A673 (cell line): Measurements from ENCODE around the gene SMC3. TPM values are rescaled to one million over a fixed set of nuclear protein-coding genes. Genes with fewer than 3 reads are reported as not detected.

Source experiments
- BruUV-seq: library from RNA; stranded (reverse); fragments of 400-500 nt; replicated peaks from 2 replicates; lab custom pipeline; 2021; lab: Mats Ljungman, UMichigan
- CTCF ChIA-PET: fragments of 300-600 bp; sonication (Branson Sonifier 250); formaldehyde crosslinking; loops from one replicate; lab custom pipeline; 2022; ENCODE audit warnings: antibody characterized with exemption; lab: Charles Lee
- POLR2A ChIA-PET: fragments of 300-600 bp; sonication (Branson Sonifier 250); formaldehyde crosslinking; loops from one replicate; lab custom pipeline; 2022; ENCODE audit warnings: antibody characterized with exemption; ENCODE audit not compliant: low non-redundant PET; lab: Charles Lee
- DNase-seq: peaks from one replicate; pipeline ENCODE4 v3.0.0-alpha.2; 2015; ENCODE audit warnings: low spot score
- H3K27ac ChIP-seq: fragments of 200-600 bp; sonication (generic); 2 replicates; pipeline ENCODE4 v1.5.1; 2016; ENCODE audit warnings: mixed run types, low read depth, mild to moderate bottlenecking, mixed read lengths, antibody characterized with exemption, low read length; ENCODE audit not compliant: poor library complexity, severe bottlenecking
- H3K27me3 ChIP-seq: fragments of 200-600 bp; sonication (generic); replicated peaks from 2 replicates; pipeline ENCODE4 v1.6.1; 2017; ENCODE audit warnings: mixed run types, low read depth, mild to moderate bottlenecking, mixed read lengths, antibody characterized with exemption, low read length; ENCODE audit not compliant: insufficient read depth, poor library complexity
- H3K36me3 ChIP-seq: fragments of 200-600 bp; sonication (generic); 2 replicates; pipeline ENCODE4 v1.6.1; 2016; ENCODE audit warnings: mixed run types, mild to moderate bottlenecking, mixed read lengths, antibody characterized with exemption, low read length; ENCODE audit not compliant: insufficient read depth, poor library complexity, severe bottlenecking
- H3K4me1 ChIP-seq: fragments of 200-600 bp; sonication (generic); 2 replicates; pipeline ENCODE4 v1.6.1; 2017; ENCODE audit warnings: mixed run types, mild to moderate bottlenecking, mixed read lengths, antibody characterized with exemption, low read length; ENCODE audit not compliant: insufficient read depth, poor library complexity, severe bottlenecking
- H3K4me3 ChIP-seq: fragments of 200-600 bp; sonication (generic); 2 replicates; pipeline ENCODE4 v1.5.1; 2016; ENCODE audit warnings: low read depth, mixed run types, mild to moderate bottlenecking, mixed read lengths, low read length; ENCODE audit not compliant: poor library complexity, severe bottlenecking
- H3K9me3 ChIP-seq: fragments of 200-600 bp; sonication (generic); 2 replicates; pipeline ENCODE4 v1.6.1; 2016; ENCODE audit warnings: mixed run types, low read depth, mild to moderate bottlenecking, mixed read lengths, antibody characterized with exemption, low read length; ENCODE audit not compliant: poor library complexity, severe bottlenecking
- EZH2 ChIP-seq: fragments of 200-600 bp; sonication (generic); IDR thresholded peaks from 2 replicates; pipeline ENCODE4 v1.6.1; 2017; ENCODE audit warnings: borderline replicate concordance, low read depth, mild to moderate bottlenecking, mixed read lengths, antibody characterized with exemption, low read length; ENCODE audit not compliant: poor library complexity, severe bottlenecking
- intact Hi-C: fragments of 100-400 bp; cut with micrococcal nuclease; formaldehyde crosslinking; loops from one replicate; pipeline ENCODE4 v1.10.0; 2022; ENCODE audit not compliant: unreplicated experiment
- total RNA-seq: library from RNA; stranded (reverse); gene quantifications from 2 replicates; pipeline ENCODE4 v1.2.3, GENCODE V29; 2021
- TF ChIP-seq, protein P1 (sequence below): fragments of 300-800, 200-600 bp; sonication (generic); conservative IDR thresholded peaks from 2 replicates; pipeline ENCODE4 v1.5.1; 2017; ENCODE audit warnings: low read depth, mild to moderate bottlenecking, antibody characterized with exemption, low read length, moderate library complexity, mixed read lengths

SMC3 gene
- total RNA-seq, 1 experiment from 2014 or later, result 107 TPM

DNA sequence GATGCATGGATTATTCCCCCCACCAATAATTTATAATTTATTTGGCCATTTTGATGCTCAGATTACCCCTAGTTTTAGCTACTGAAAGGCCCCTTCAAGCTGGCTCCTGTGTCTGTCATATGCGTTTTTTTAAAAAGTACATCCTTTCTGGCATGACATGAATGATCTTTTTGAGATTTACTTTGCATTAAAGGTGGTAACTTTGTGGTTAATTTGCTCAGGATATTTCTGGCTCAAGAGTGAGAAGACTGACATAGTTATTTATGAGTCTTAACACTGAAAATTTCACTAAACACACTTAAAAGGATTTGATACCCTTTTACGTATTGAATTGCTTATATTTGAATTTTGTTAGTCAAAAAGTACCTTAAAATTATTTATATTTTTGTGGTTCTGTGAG is 5.4 kb downstream of the SMC3 start:
- DNase-seq, result no peak
- Histone ChIP-seq H3K27me3 (no peaks in the 10 kb centered on the region), H3K4me1 (peaks cover 47% of the 10 kb centered on the region), H3K27ac (no peak overlapping the region), H3K9me3 (no peaks in the 10 kb centered on the region), H3K4me3 (no peak overlapping the region), H3K36me3 (peaks cover 60% of the 10 kb centered on the region)
- intact Hi-C loops, result no loop called here
- POLR2A ChIA-PET, result interaction anchor here (0.7 kb wide), 1 partner anchor 467 kb away, joined by 5 read pairs; no protein-coding TSS in a partner anchor
- no peak for TF ChIP-seq EZH2
- TF ChIP-seq, protein P1, sequence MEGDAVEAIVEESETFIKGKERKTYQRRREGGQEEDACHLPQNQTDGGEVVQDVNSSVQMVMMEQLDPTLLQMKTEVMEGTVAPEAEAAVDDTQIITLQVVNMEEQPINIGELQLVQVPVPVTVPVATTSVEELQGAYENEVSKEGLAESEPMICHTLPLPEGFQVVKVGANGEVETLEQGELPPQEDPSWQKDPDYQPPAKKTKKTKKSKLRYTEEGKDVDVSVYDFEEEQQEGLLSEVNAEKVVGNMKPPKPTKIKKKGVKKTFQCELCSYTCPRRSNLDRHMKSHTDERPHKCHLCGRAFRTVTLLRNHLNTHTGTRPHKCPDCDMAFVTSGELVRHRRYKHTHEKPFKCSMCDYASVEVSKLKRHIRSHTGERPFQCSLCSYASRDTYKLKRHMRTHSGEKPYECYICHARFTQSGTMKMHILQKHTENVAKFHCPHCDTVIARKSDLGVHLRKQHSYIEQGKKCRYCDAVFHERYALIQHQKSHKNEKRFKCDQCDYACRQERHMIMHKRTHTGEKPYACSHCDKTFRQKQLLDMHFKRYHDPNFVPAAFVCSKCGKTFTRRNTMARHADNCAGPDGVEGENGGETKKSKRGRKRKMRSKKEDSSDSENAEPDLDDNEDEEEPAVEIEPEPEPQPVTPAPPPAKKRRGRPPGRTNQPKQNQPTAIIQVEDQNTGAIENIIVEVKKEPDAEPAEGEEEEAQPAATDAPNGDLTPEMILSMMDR, result no peak
- BruUV-seq, result no TSS peak
- CTCF ChIA-PET, result no interaction called here

GRCh38 chr10:110574420-110574819 is 6.9 kb downstream of the SMC3 start:
- intact Hi-C loops, result no loop called here
- ChIA-PET CTCF (no interaction called here), POLR2A (interaction anchor here (0.7 kb wide), 1 partner anchor 262 kb away, joined by 3 read pairs; no protein-coding TSS in a partner anchor)
- Histone ChIP-seq H3K9me3 (no peaks in the 10 kb centered on the region), H3K4me3 (no peak overlapping the region), H3K4me1 (peaks cover 40% of the 10 kb centered on the region), H3K27me3 (no peaks in the 10 kb centered on the region), H3K36me3 (peaks cover 75% of the 10 kb centered on the region), H3K27ac (no peak overlapping the region)
- no peak for DNase-seq
- TF ChIP-seq, protein P1, result no peak
- TF ChIP-seq EZH2, result no peak
- no TSS peak for BruUV-seq

DNA sequence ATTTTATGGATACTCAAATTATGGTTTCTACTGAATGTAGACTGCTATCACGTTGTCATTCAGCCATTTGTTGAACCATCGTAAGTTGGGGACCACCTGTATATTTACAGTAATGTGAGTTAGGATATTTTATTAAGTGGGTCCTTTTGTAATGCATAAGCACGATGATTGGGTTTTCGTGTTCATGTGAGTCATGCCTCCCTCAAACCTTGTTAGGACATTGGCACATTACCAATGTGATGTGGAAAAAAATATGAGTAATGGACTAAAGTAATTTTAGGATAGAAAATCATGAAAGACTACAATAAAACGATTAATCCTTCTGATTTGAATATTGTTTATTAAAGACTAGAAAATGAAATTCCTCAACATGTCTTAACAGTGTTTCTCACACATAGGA is 8.7 kb downstream of the SMC3 start:
- Histone ChIP-seq H3K4me3 (no peak overlapping the region), H3K27ac (no peak overlapping the region), H3K9me3 (no peaks in the 10 kb centered on the region), H3K36me3 (peaks cover 77% of the 10 kb centered on the region), H3K4me1 (peaks cover 29% of the 10 kb centered on the region), H3K27me3 (no peaks in the 10 kb centered on the region)
- ChIA-PET POLR2A (no interaction called here), CTCF (no interaction called here)
- intact Hi-C loops, result no loop called here
- no peak for TF ChIP-seq EZH2
- TF ChIP-seq, protein P1, result no peak
- no peak for DNase-seq
- no TSS peak for BruUV-seq
